GM21367 (cell line): ENCODE measurements around the gene MMEL1.

Experiments used
- ATAC-seq: cut with Tn5 transposase; IDR thresholded peaks from one replicate; pipeline ENCODE4 v1.9.1; 2021; ENCODE audit not compliant: unreplicated experiment

MMEL1 gene

GRCh38 chr1:2547210-2548067 is 85.4 kb downstream of the MMEL1 start:
- no peak for ATAC-seq

DNA sequence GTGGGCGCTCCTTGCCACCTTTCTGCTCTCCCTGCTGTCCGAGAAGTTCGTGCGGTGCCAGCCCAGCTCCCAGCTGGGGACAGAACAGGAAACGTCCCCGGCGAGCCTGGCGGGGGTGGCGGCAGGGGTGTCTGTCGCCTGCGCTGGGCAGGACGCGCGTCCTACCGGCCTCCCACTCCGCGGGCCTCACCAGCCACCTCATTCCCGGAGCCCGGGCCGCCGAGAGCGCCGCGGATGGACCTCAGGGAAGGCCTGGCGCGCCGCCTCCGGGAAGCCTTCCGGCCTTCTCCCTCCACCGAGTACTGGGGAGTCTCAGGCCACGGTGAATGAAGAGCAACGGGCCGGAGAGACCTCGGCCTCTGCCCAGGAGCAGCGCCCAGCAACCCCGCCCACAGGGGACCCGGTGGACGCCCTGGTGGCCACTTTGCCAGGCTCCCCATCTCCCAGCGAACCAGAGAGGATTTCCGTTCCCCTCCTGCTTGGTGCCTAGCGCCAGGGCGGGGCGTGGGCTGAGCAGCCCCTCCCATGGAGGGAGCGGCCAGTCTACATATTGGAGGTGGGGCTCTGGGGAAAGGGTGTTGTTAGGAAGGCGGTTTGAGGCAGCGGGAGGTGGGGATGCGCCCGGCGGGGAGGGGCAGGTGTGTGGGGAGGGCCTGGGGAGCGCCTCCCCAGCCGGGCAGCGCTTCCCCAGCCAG is 86.2 kb downstream of the MMEL1 start:
- peak; percentile 29 for ATAC-seq

GRCh38 chr1:2545754-2546514 is 86.9 kb downstream of the MMEL1 start:
- ATAC-seq = peak; percentile 26

DNA sequence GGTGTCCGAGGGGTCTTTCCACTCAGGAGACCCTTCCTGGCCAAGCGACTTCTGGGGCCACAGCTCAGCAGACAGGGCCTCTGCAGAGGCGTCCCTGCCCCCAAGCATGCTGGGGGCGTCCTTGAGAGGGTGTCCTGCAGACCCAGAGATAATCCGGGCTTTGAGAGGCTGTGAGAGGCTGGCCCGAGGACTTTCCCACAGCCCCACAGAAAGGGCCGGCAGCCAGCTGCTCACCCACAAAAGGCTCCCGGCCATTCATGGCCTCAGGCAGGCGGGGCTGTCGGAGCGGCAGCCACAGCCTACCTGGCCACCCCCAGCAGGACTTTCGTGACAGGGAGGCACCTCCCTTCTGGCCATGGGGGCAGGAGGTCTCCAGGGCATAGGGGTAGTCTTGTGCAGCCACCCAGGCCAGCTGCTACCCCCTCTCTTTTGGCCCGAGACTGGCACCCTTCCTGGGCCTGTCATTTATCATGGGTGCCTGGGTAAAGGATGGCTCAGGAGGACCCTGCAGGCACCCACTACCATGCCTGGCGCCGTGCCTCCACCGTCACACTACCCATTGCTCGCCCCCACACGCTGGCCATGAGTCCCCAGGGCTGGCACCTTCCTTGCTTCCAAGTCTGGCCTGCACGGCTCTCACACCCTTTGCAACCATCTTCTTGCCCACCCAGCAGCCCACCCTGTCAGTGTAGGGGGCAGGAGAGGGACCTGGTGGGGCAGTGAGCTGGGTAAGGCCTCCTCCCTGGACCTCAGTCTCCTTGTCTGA is 87.8 kb downstream of the MMEL1 start:
- ATAC-seq = no peak

DNA sequence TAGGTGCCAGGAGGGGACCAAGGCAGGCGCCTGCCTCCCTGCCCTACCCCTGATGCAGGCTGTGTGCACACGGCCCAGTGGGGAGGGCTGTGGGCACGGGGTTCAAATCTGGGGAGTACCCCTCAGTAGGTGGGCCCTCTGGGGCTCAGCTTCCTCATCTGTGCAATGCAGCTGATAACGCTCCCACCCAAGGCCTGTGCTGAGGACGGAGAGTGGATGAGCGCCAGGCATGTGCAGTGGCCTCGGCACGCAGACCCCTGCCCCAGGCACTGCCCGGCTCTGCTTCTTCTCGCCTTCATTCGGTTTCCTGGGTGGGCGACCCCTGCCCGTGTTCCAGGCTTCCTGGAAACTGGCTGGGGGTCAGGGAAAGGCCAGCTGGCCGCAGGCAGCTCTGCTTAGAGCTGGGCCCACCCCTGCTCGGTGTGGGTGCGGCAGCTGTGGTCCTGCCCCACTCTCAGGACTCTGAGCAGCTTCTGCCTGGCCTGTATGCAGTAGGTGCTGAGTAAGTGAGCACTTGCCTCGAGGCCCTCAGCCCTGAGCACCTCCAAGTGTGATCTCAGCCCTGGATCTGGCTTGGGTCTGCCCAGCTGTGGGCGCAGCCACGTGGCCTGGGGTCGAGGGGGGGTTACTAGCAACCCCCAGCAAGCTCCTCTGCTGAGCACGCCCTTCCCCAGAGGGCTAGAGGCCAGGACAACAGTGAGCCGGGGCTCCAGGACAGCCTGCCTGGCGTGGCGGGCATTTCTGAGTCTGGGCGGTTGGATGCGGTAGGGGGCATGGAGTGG is 88.5 kb downstream of the MMEL1 start:
- ATAC-seq = no peak

- ATAC-seq = no peak
Observed at GRCh38 chr1:2543543-2544092, 89.2 kb downstream of the MMEL1 start.

- ATAC-seq = no peak
Observed at GRCh38 chr1:2542246-2542915, 90.4 kb downstream of the MMEL1 start.

- no peak for ATAC-seq
Observed at GRCh38 chr1:2541619-2542245, 91.1 kb downstream of the MMEL1 start.

- no peak for ATAC-seq
Observed at GRCh38 chr1:2540816-2541492, 91.9 kb downstream of the MMEL1 start.
